Natural killer cell (primary cell): ENCODE measurements around the gene CADM4. TPM values are rescaled to one million over a fixed set of nuclear protein-coding genes. Genes with fewer than 3 reads are reported as not detected.
"Not testable (repeated sequence)": the region's sequence is repeated elsewhere in the genome, so short reads cannot be mapped to it uniquely, and the experiment has no call there.

Experiments
- ATAC-seq, 3 donors: fragments of 150-1000 bp in 2 of 3; fragments of 200-7000 bp in 1 of 3; cut with Tn5 transposase; 1 replicate in 1 of 3; 2 replicates in 2 of 3; pipeline ENCODE4 v1.10.0; 2021; ENCODE audit warnings: mild to moderate bottlenecking in 2 of 3, moderate library complexity in 2 of 3
- DNase-seq, 2 donors: peaks; one replicate each; pipeline versions ENCODE4 v3.0.0 to v3.0.0-alpha.2; 2013 to 2021; ENCODE audit warnings: mixed read lengths in 1 of 2
- H3K27ac ChIP-seq: one replicate; pipeline ENCODE4 v1.5.1; 2013; ENCODE audit warnings: mild to moderate bottlenecking, low read length
- H3K27me3 ChIP-seq: one replicate; pipeline ENCODE4 v1.6.1; 2013; ENCODE audit warnings: low read length; ENCODE audit not compliant: control insufficient read depth, insufficient read depth
- H3K36me3 ChIP-seq: one replicate; pipeline ENCODE4 v1.6.1; 2013; ENCODE audit warnings: low read length; ENCODE audit not compliant: control insufficient read depth, insufficient read depth
- H3K4me1 ChIP-seq: one replicate; pipeline ENCODE4 v1.6.1; 2013; ENCODE audit warnings: low read length; ENCODE audit not compliant: control insufficient read depth, insufficient read depth
- H3K4me3 ChIP-seq: one replicate; pipeline ENCODE4 v1.5.1; 2013; ENCODE audit warnings: low read length
- H3K9me3 ChIP-seq: one replicate; pipeline ENCODE4 v1.6.1; 2013; ENCODE audit warnings: low read length; ENCODE audit not compliant: control insufficient read depth, insufficient read depth
- H3K27ac Mint-ChIP-seq, 2 donors: one replicate each; pipeline ENCODE4 v1.8.0; 2022; ENCODE audit warnings: mild to moderate bottlenecking in 2 of 2, mixed read lengths in 2 of 2, moderate library complexity in 1 of 2
- H3K27me3 Mint-ChIP-seq, 2 donors: one replicate each; pipeline ENCODE4 v1.8.0; 2022; ENCODE audit warnings: low read depth in 2 of 2, mixed read lengths in 2 of 2
- H3K36me3 Mint-ChIP-seq: one replicate; pipeline ENCODE4 v1.8.0; 2022; ENCODE audit warnings: mixed read lengths
- H3K4me1 Mint-ChIP-seq, 2 donors: one replicate each; pipeline ENCODE4 v1.8.0; 2022; ENCODE audit warnings: mixed read lengths in 2 of 2
- H3K4me3 Mint-ChIP-seq: one replicate; pipeline ENCODE4 v1.8.0; 2022; ENCODE audit warnings: mild to moderate bottlenecking, moderate library complexity, mixed read lengths
- H3K9me3 Mint-ChIP-seq, 2 donors: one replicate each; pipeline ENCODE4 v1.8.0; 2022; ENCODE audit warnings: mixed read lengths in 2 of 2
- WGBS: methylation state at CpG from one replicate; pipeline ENCODE4 v1.1.7; 2013; ENCODE audit warnings: missing lambda C conversion rate; ENCODE audit not compliant: insufficient coverage; 5-methylcytosine and 5-hydroxymethylcytosine counted together
- intact Hi-C: fragments of 100-400 bp; cut with micrococcal nuclease; formaldehyde crosslinking; loops from one replicate; pipeline ENCODE4 v1.14.2; 2022
- total RNA-seq, 4 donors: library from RNA; stranded (reverse); fragments of 120-200 nt in 1 of 4; gene quantifications; one replicate each; pipeline versions ENCODE4 v1.2.3 to v1.2.4, GENCODE V29; 2013 to 2022
- TF ChIP-seq, protein P1 (sequence below): fragments of 200-600 bp; IDR thresholded peaks from one replicate; pipeline ENCODE4 v1.8.0; 2022; ENCODE audit warnings: antibody characterized with exemption

CADM4 gene
- total RNA-seq, 3 donors from 2014 or later (not counting 1 experiment from before 2014, with no cell fraction given): 0.19 to 0.38 TPM; not detected in 1

DNA sequence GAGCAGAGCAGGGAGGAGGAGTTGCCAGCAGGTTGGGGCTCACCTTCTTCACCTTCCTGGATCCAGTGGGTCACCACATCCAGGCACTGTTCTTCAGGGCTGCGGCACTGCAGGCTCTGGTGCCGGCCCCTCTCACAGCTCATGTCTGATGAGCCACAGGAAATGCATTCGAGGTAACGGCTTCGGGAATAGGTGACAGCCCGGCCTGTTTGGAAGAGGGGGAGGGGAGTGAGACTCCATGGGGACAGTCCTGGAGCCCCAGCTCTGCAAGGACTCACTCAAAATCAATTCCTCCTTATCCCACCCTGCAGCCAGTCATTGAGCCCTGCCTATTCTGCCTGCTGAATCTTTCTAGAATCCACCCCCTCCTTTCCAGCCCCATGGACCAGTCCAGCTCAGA is 16.8 kb upstream of the CADM4 start:
- Mint-ChIP-seq H3K27ac (no peak overlapping the region), H3K9me3 (peaks cover 0 to 3% of the 10 kb centered on the region in 2 donors), H3K4me1 (no peaks in the 10 kb centered on the region), H3K4me3 (no peak overlapping the region), H3K27me3 (no peaks in the 10 kb centered on the region), H3K36me3 (no peaks in the 10 kb centered on the region)
- Histone ChIP-seq H3K9me3 (peaks cover 3% of the 10 kb centered on the region), H3K27me3 (no peaks in the 10 kb centered on the region), H3K4me1 (no peaks in the 10 kb centered on the region), H3K36me3 (no peaks in the 10 kb centered on the region), H3K27ac (no peak overlapping the region), H3K4me3 (no peak overlapping the region)
- 91% methylated on average over 6 of the region's 6 CpGs for WGBS
- intact Hi-C loops: no loop called here
- TF ChIP-seq, protein P1, sequence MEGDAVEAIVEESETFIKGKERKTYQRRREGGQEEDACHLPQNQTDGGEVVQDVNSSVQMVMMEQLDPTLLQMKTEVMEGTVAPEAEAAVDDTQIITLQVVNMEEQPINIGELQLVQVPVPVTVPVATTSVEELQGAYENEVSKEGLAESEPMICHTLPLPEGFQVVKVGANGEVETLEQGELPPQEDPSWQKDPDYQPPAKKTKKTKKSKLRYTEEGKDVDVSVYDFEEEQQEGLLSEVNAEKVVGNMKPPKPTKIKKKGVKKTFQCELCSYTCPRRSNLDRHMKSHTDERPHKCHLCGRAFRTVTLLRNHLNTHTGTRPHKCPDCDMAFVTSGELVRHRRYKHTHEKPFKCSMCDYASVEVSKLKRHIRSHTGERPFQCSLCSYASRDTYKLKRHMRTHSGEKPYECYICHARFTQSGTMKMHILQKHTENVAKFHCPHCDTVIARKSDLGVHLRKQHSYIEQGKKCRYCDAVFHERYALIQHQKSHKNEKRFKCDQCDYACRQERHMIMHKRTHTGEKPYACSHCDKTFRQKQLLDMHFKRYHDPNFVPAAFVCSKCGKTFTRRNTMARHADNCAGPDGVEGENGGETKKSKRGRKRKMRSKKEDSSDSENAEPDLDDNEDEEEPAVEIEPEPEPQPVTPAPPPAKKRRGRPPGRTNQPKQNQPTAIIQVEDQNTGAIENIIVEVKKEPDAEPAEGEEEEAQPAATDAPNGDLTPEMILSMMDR: no peak
- ATAC-seq (no peak), DNase-seq (no peak)

DNA sequence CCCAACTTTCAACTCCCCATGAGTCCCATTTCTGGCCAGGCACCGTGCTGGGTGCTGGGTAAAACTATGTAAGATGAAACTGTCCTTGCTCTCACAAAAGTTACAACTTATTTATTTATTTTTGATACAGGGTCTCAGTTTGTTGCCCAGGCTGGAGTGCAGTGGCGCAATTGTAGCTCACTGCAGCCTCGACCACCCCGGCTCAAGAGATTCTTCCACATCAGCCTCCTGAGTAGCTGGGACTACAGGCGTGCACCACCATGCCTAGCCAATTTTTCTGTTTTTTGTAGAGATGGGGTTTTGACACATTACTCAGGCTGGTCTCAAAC is 12.9 kb upstream of the CADM4 start:
- Mint-ChIP-seq H3K36me3 (no peaks in the 10 kb centered on the region), H3K9me3 (no peaks in the 10 kb centered on the region), H3K27ac (no peak overlapping the region), H3K4me1 (no peaks in the 10 kb centered on the region), H3K4me3 (no peak overlapping the region), H3K27me3 (no peaks in the 10 kb centered on the region)
- H3K36me3 ChIP-seq: no peaks in the 10 kb centered on the region
- H3K9me3 ChIP-seq: no peaks in the 10 kb centered on the region
- no peak overlapping the region for H3K4me3 ChIP-seq
- H3K27ac ChIP-seq: no peak overlapping the region
- ATAC-seq (no peak), DNase-seq (no peak)
- 97% methylated on average over 4 of the region's 5 CpGs for WGBS
- no peaks in the 10 kb centered on the region for H3K4me1 ChIP-seq
- intact Hi-C loops: loop anchor here (1.0 kb wide), 2 partner anchors 205 to 219 kb away; no protein-coding TSS in a partner anchor
- TF ChIP-seq, protein P1: no peak
- no peaks in the 10 kb centered on the region for H3K27me3 ChIP-seq

DNA sequence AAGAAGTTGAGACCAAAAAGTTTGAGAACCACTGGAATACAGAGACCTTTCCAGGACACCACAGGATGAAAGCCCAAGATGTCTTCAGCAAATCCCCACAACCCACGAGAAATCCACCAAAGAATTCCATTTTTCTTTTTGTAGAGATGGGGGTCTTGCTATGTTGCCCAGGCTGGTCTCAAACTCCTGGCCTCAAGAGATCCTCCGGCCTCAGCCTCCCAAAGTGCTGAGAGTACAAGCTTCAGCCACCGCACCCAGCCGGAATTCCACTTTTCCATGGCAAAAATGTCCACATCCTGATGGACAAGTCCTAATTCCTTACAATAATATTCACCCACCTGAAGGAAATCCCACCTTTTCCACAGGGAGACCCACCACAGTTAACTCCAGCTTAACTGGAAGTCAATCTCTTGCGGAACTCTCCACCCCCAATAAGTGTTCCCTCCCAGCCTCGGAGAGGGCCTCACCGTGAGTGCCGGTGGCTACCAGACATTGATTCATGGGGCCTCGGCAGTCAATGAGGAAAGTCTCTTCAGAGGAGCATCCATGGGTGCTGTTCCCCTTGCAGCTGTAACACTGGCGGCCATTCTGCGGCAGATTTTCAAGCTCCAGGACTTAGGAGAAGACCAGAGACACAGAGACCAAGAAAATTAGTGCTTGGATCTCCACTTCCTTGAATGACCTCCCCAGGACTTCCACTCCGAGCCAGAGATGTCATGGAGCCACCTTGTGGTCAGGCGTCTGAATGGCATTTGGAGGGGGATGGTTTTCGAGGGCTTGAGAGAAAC is 12.3 kb upstream of the CADM4 start:
- intact Hi-C loops: loop anchor here (1.0 kb wide), 2 partner anchors 205 to 219 kb away; no protein-coding TSS in a partner anchor
- TF ChIP-seq, protein P1: peak; percentile 36
- Histone ChIP-seq H3K4me3 (no peak overlapping the region), H3K4me1 (no peaks in the 10 kb centered on the region), H3K27me3 (no peaks in the 10 kb centered on the region), H3K9me3 (no peaks in the 10 kb centered on the region), H3K36me3 (no peaks in the 10 kb centered on the region), H3K27ac (no peak overlapping the region)
- H3K4me1 Mint-ChIP-seq: no peaks in the 10 kb centered on the region
- no peaks in the 10 kb centered on the region for H3K9me3 Mint-ChIP-seq
- peak; percentile 25 to 71 for DNase-seq
- H3K4me3 Mint-ChIP-seq: no peak overlapping the region
- no peaks in the 10 kb centered on the region for H3K36me3 Mint-ChIP-seq
- H3K27ac Mint-ChIP-seq: no peak overlapping the region
- H3K27me3 Mint-ChIP-seq: no peaks in the 10 kb centered on the region
- peak in 2 of 3 donors; percentile 65 to 70 for ATAC-seq
- WGBS: 88% methylated on average over 10 of the region's 14 CpGs

DNA sequence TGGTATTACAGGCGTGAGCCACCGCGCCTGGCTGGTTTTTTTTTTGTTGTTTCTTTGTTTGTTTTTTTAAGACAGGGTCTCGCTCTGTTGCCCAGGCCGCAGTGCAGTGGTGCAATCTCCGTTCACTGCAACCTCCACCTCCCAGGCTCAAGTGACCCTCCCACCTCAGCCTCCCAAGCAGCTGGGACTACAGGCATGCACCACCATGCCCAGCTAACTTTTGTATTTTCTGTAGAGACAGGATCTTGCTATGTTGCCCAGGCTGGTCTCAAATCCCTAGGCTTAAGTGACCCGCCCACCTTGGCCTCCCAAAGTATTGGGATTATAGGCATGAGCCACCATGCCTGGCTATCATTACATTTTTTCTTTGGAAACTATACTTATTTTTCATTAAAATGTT is 10.6 kb upstream of the CADM4 start:
- H3K4me1 ChIP-seq, H3K27ac Mint-ChIP-seq, H3K4me3 ChIP-seq, H3K9me3 Mint-ChIP-seq, ATAC-seq, H3K27ac ChIP-seq, H3K36me3 Mint-ChIP-seq, H3K9me3 ChIP-seq, DNase-seq, H3K27me3 ChIP-seq, H3K27me3 Mint-ChIP-seq, H3K4me1 Mint-ChIP-seq, intact Hi-C loops, H3K36me3 ChIP-seq, H3K4me3 Mint-ChIP-seq: not testable (repeated sequence)
- WGBS: 96% methylated on average over 7 of the region's 7 CpGs
